HuH-7.5 (cell line): ENCODE results near the gene SEC14L5.
A peak's percentile ranks its signal among the peaks of the same experiment; 100 is the strongest.

Experiments
- DNase-seq: peaks from one replicate; pipeline ENCODE4 v3.0.0; 2011; ENCODE audit warnings: low spot score

SEC14L5 gene

GRCh38 chr16:5012887-5013286 lies 54.8 kb downstream of the SEC14L5 start:
- no peak for DNase-seq

GRCh38 chr16:5015351-5015750 lies 57.2 kb downstream of the SEC14L5 start:
- DNase-seq: no peak

GRCh38 chr16:5015887-5016286 lies 57.8 kb downstream of the SEC14L5 start:
- DNase-seq: no peak

- DNase-seq: no peak
These were observed 59.0 kb downstream of the SEC14L5 start for GRCh38 chr16:5016967-5017677.

GRCh38 chr16:5017678-5017969 lies 59.5 kb downstream of the SEC14L5 start:
- DNase-seq: no peak

GRCh38 chr16:5018793-5019192 lies 60.7 kb downstream of the SEC14L5 start:
- DNase-seq: no peak

- no peak for DNase-seq
These were observed 61.6 kb downstream of the SEC14L5 start for GRCh38 chr16:5019775-5020174.

- no peak for DNase-seq
These were observed 62.4 kb downstream of the SEC14L5 start for GRCh38 chr16:5020551-5020950.

- no peak for DNase-seq
These were observed 64.4 kb downstream of the SEC14L5 start for GRCh38 chr16:5022521-5022920.

- no peak for DNase-seq
These were observed 66.5 kb downstream of the SEC14L5 start for GRCh38 chr16:5024632-5025031.

- no peak for DNase-seq
These were observed 67.1 kb downstream of the SEC14L5 start for GRCh38 chr16:5025171-5025632.

GRCh38 chr16:5026664-5027063 lies 68.5 kb downstream of the SEC14L5 start:
- no peak for DNase-seq

GRCh38 chr16:5027086-5027485 lies 69.0 kb downstream of the SEC14L5 start:
- no peak for DNase-seq

GRCh38 chr16:5027575-5028235 lies 69.6 kb downstream of the SEC14L5 start:
- DNase-seq: no peak

- no peak for DNase-seq
These were observed 70.9 kb downstream of the SEC14L5 start for GRCh38 chr16:5028950-5029475.

- DNase-seq: no peak
These were observed 72.2 kb downstream of the SEC14L5 start for GRCh38 chr16:5030251-5030870.

- no peak for DNase-seq
These were observed 73.5 kb downstream of the SEC14L5 start for GRCh38 chr16:5031601-5032000.

GRCh38 chr16:5032748-5033167 lies 74.6 kb downstream of the SEC14L5 start:
- DNase-seq: no peak

GRCh38 chr16:5033256-5034166 lies 75.4 kb downstream of the SEC14L5 start, which contains the start of gene NAGPA:
Gene NAGPA, minus strand, starts transcription at chr16:5033935. Its CDS starts 21 bp downstream, at chr16:5033914.
- DNase-seq: peak; percentile 81

GRCh38 chr16:5034167-5034523 lies 76.0 kb downstream of the SEC14L5 start:
- DNase-seq: no peak

GRCh38 chr16:5035909-5036227 lies 77.7 kb downstream of the SEC14L5 start:
- no peak for DNase-seq
